Sigmoid colon (tissue), 4 donors: ENCODE results near the gene GLRA1.

Experiments used
- POLR2A ChIP-seq, 2 donors: fragments of 450-650 bp; IDR thresholded peaks; one replicate each; pipeline ENCODE4 v1.6.1; 2016; ENCODE audit warnings: antibody characterized with exemption in 2 of 2, mild to moderate bottlenecking in 2 of 2, moderate library complexity in 2 of 2
- POLR2AphosphoS5 ChIP-seq, 4 donors: sonication (generic); formaldehyde crosslinking; IDR thresholded peaks; one replicate each; pipeline ENCODE4 v1.6.1; 2017; ENCODE audit warnings: antibody characterized with exemption in 4 of 4
- TF ChIP-seq, protein P1 (sequence below), 4 experiments: fragments of 450-650 bp in 3 of 4; fragments of 200-600 bp in 1 of 4; IDR thresholded peaks; one replicate each; pipeline ENCODE4 v1.5.1; 2016 to 2019; ENCODE audit warnings: antibody characterized with exemption in 4 of 4, mild to moderate bottlenecking in 3 of 4, moderate library complexity in 2 of 4

DNA sequence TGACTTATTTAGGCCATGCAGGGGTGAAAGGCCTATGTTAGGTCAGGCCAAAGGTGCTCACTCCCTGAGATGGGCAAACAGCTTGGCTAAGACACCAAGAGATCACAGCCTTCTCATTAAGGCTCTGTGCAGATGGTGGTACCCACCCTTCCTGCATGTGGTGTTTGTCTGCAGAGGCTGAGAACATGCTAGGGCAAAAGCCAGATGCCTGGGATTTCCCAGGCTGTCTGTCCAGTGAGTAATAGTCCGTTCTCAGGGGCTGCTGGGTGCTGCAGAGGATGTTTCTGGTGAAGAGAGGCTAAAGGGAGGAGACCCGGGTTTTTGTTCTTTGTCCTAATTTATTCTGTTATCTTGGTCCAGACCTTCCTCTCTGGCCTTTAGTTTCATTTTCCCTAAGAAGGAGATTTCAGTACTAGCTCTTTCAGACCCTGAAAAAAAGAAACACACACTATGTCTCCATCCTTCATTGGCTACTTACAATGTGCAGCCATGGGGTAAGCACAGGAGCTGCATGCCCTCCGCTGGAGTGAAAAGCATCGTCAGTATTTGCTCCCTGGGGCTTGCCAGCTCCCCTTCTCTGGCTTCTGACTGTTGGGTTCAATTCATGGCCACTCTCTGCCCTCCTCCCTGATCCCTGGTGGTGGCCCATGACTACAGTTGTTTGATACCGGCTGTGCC is 23.4 kb upstream of the GLRA1 start:
- TF ChIP-seq, protein P1, sequence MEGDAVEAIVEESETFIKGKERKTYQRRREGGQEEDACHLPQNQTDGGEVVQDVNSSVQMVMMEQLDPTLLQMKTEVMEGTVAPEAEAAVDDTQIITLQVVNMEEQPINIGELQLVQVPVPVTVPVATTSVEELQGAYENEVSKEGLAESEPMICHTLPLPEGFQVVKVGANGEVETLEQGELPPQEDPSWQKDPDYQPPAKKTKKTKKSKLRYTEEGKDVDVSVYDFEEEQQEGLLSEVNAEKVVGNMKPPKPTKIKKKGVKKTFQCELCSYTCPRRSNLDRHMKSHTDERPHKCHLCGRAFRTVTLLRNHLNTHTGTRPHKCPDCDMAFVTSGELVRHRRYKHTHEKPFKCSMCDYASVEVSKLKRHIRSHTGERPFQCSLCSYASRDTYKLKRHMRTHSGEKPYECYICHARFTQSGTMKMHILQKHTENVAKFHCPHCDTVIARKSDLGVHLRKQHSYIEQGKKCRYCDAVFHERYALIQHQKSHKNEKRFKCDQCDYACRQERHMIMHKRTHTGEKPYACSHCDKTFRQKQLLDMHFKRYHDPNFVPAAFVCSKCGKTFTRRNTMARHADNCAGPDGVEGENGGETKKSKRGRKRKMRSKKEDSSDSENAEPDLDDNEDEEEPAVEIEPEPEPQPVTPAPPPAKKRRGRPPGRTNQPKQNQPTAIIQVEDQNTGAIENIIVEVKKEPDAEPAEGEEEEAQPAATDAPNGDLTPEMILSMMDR (IDR thresholded peaks at IDR 0.05): no peak
- TF ChIP-seq POLR2A (IDR thresholded peaks at IDR 0.05) (no peak), POLR2AphosphoS5 (IDR thresholded peaks at IDR 0.05) (no peak)
